Neutrophil (primary cell): ENCODE results near the gene PAMR1.

Experiments
- H3K27ac ChIP-seq: fragments of 200-600 bp; sonication (generic); 2 replicates; pipeline ENCODE4 v1.5.1; 2016; ENCODE audit warnings: mild to moderate bottlenecking, moderate library complexity
- H3K27me3 ChIP-seq: fragments of 200-600 bp; sonication (generic); 2 replicates; pipeline ENCODE4 v1.6.0; 2016; ENCODE audit warnings: mild to moderate bottlenecking
- H3K36me3 ChIP-seq: fragments of 200-600 bp; sonication (generic); 2 replicates; pipeline ENCODE4 v1.5.1; 2017
- H3K4me1 ChIP-seq, 2 experiments: fragments of 200-600 bp in 1 of 2; sonication (generic) in 1 of 2; 1 replicate in 1 of 2; 2 replicates in 1 of 2; pipeline versions ENCODE4 v1.5.1 to v1.6.1; 2013 to 2016; ENCODE audit warnings: low read depth in 1 of 2, low read length in 1 of 2, mild to moderate bottlenecking in 1 of 2, moderate library complexity in 1 of 2; ENCODE audit not compliant: control insufficient read depth in 1 of 2, insufficient read depth in 1 of 2
- H3K4me3 ChIP-seq, 2 experiments: fragments of 200-600 bp in 1 of 2; sonication (generic) in 1 of 2; 1 replicate in 1 of 2; 2 replicates in 1 of 2; pipeline ENCODE4 v1.5.1; 2013 to 2016; ENCODE audit warnings: low read depth in 1 of 2, low read length in 1 of 2, mild to moderate bottlenecking in 1 of 2, moderate library complexity in 1 of 2
- H3K9me3 ChIP-seq: fragments of 200-600 bp; sonication (generic); 2 replicates; pipeline ENCODE4 v1.5.1; 2016
- CTCF ChIP-seq: fragments of 200-600 bp; sonication (generic); IDR thresholded peaks from 2 replicates; pipeline ENCODE4 v1.5.1; 2016; ENCODE audit warnings: antibody characterized with exemption

The PAMR1 gene

GRCh38 chr11:35531246-35531645, 5.8 kb upstream of the PAMR1 start:
- Histone ChIP-seq H3K27me3 (peaks cover 59% of the 10 kb centered on the region), H3K27ac (no peak overlapping the region)
- TF ChIP-seq CTCF, result no peak

GRCh38 chr11:35529971-35530495, 4.6 kb upstream of the PAMR1 start:
- Histone ChIP-seq H3K36me3 (no peaks in the 10 kb centered on the region), H3K4me1 (no peaks in the 10 kb centered on the region), H3K27ac (no peak overlapping the region), H3K27me3 (peaks cover 71% of the 10 kb centered on the region), H3K9me3 (no peaks in the 10 kb centered on the region), H3K4me3 (no peak overlapping the region)
- no peak for TF ChIP-seq CTCF

More at GRCh38 chr11:35531246-35531645, 5.8 kb upstream of the PAMR1 start:
- Histone ChIP-seq H3K9me3 (no peaks in the 10 kb centered on the region), H3K4me3 (no peak overlapping the region), H3K4me1 (no peaks in the 10 kb centered on the region), H3K36me3 (no peaks in the 10 kb centered on the region)

GRCh38 chr11:35526370-35526792, 965 bp upstream of the PAMR1 start:
- H3K9me3 ChIP-seq, result no peaks in the 10 kb centered on the region
- no peaks in the 10 kb centered on the region for H3K4me1 ChIP-seq
- TF ChIP-seq CTCF, result no peak
- H3K4me3 ChIP-seq, result no peak overlapping the region
- no peak overlapping the region for H3K27ac ChIP-seq
- peaks cover 97% of the 10 kb centered on the region for H3K27me3 ChIP-seq
- H3K36me3 ChIP-seq, result no peaks in the 10 kb centered on the region

- Histone ChIP-seq H3K36me3 (no peaks in the 10 kb centered on the region), H3K4me1 (no peaks in the 10 kb centered on the region), H3K4me3 (no peak overlapping the region), H3K9me3 (no peaks in the 10 kb centered on the region), H3K27me3 (peaks cover 96% of the 10 kb centered on the region), H3K27ac (no peak overlapping the region)
- TF ChIP-seq CTCF, result no peak
These were observed 636 bp downstream of the PAMR1 start for GRCh38 chr11:35524780-35525179.

GRCh38 chr11:35523861-35524260, 1.6 kb downstream of the PAMR1 start:
- Histone ChIP-seq H3K27ac (no peak overlapping the region), H3K27me3 (peaks cover 97% of the 10 kb centered on the region), H3K4me1 (no peaks in the 10 kb centered on the region), H3K4me3 (no peak overlapping the region), H3K36me3 (no peaks in the 10 kb centered on the region), H3K9me3 (no peaks in the 10 kb centered on the region)
- no peak for TF ChIP-seq CTCF
